HS-27A (cell line): Measurements from ENCODE around the gene LSM10.

Source experiments
- DNase-seq: peaks from one replicate; pipeline ENCODE4 v3.0.0-alpha.2; 2012; ENCODE audit warnings: low read depth, missing footprints

The LSM10 gene

DNA sequence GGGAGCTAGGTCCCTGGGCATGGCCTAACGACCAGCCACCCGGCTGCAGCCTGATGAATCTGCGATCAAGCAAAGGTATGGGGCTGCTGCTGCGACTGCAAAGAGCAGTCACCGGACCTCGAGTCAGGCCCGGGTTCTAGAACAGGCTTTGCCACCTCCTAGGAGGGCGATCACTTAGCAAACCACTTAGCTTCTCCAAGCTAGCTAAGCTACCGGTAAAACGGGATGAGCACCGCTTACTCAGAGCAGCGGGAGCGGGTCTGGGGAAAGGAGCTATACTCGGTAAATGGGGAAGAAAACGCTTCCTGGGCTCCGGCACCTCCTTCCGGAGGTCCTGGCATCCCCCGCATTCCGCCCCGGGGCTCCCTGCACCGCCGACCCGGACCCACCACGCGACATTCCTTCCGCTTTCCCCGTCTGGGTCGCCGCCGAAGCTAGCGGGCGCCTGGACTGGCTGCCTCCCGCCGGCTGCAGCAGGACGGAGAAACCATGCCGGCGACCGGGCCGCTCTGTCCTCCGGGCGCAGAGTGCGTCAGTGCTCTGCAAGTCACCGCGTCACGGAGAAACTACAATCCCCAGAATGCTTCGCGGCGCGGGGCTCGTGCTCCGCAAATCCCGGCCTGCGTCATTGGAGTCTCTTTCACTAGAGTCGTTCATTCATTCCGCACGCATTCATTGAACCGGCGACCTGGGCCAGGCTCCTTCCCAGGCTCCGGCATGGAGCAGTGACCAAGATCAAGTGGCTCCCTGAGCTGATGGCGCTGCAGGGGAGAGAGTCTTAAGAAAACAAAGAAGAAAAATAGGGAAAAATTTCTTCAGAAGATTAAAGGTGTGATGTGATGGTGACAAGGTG is at the start of gene LSM10:
Gene LSM10, minus strand, starts transcription at position 531 of the 853 bp plus-strand sequence. CDS start 3,779 bp downstream, outside the sequence.
- DNase-seq: peak; percentile 82

DNA sequence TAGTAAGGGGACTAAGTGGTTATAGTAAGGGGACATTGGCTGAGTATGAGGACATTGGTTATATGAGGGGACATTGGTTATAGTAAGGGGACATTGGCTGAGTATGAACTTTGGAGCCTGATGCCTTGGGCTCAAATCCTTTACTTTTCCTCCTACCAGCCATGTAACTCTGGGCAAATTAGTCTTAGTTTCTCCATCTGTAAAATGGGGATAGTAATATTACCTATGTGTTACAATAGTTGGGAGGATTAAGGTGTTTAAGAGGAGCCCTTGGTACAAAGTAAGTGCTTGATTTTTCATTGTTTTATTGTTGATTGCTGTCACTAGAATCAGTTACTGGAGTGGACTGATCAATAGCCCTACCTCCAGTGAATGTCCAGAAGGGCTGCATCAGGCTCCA is 49.7 kb upstream of the LSM10 start:
- no peak for DNase-seq

DNA sequence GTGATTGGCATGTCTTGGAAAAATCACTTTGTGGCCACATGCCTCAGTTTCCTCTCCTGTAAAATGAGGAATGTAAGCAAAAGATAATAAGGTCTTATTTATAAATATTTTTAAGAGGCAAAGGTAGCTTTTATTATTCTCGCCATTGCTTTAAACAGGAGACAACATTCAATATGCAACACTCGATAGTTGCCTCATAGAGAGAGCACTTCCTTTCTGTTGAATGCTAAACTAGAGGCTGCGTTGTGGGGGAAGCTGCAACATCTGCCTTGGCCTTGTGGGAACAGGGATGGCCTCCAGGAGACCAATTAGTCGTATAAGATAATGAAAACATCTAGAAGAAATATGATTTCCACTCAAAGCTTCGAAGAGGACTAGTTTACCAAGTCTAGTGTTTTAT is 49.0 kb upstream of the LSM10 start:
- no peak for DNase-seq

DNA sequence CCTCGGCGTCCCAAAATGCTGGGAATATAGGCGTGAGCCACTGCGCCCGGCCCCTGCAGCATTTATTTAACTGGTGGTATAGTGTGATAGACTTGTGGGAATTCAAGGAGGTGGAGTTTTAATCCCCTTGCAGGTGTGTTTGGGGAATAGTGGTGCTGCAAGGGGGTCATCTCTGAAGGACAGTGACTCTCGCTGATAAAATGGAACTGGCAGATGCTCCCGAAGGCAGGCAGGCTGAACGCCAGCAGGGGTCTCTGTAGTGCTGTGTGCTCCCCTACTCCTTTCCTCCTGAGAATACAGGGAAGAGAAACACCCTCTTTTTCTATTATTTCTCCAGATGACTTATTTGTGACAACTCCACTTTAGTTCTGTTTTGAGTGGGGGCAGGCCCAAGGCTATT is 48.6 kb upstream of the LSM10 start:
- no peak for DNase-seq

DNA sequence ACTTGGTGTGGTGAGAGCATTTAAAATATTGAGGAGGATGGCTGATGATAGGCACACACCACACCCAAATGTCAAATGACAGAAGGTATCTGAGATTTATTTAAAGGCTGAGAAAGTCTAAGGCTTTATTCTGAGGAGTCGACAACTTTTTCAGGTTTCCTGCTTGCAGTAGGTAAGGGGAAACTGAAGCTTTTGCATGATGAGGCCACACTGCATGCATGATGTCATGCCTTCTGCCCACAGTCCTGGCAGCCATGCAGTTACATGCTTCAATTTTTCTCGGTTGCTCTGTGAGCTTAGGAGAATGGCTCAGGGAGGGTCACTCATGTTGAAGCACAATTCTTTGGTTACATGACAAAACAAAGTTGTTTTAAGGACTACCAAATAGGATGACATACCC is 45.6 kb upstream of the LSM10 start:
- no peak for DNase-seq

DNA sequence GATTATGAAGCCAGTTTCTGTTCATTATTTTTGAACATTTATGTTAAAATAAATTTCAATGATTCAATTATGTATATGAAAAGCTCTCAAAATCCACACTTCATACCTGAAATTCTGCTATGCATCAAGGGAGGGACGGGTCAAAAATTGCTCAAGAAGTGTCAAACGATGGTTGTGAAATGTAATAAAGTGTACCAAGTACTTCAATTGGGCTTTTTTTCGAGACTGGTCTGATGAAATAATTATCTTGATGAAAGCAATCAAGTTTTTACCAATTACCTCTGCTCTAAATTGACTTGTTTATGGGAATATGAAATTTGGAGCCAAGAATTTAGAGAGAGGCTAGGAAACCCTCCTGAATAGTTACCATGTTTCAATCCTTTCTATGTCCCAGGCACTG is 44.6 kb upstream of the LSM10 start:
- DNase-seq: no peak

DNA sequence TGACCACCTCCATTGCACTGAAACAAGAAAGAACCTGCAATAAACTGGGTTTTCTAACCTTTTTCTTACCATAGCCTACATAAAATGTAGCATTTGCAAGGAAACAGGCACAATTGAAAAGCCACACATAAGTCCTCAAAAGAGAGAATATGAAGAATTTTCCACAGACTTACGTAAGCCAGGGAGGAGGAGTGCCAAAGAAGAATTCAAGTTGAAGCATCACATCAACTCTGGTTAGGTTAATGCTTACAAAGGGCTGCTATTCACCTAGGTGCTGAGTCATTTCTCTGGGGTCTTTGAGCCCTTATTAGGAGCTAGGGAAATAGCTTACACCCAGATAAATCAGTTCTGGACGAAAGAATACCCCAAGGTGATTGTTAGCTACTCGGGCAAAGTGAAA is 42.9 kb upstream of the LSM10 start:
- no peak for DNase-seq

DNA sequence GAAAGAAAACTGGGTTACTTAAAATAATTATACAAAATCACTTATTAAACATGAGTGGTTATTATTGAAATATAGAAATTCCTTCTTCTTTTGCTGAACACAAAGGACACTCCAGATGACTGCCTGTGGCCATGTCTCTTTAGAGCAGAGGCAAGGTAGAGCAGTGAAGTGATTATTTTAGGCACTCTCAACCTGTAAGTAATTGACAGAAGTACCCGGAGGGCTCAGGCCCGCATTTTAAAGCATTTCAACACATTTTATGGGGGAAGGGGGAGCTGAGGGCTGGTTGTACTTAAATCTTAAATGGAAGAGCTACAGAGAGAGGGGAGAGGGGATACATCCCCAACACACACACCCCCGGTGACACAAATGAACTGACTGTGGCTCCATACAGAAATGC is 42.3 kb upstream of the LSM10 start:
- no peak for DNase-seq

DNA sequence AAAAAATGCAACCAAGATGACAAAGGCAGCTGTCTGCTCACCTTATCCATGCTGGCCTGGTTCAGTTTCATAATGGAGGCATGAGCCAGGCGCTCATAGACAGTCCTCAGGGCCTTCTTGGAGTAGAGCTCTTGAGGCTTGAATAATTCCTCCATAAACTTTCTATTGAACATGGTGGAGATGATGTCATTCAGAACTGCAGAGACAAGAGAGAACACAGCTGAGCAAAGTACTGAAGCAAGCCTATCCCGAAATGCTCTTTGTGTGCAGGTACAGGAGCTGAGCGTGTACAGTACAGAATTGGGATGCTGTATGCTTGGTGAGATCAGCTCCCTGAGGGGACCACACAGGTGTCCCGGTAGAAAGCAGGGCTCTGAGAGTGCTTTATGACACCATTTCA is 41.0 kb upstream of the LSM10 start:
- no peak for DNase-seq

DNA sequence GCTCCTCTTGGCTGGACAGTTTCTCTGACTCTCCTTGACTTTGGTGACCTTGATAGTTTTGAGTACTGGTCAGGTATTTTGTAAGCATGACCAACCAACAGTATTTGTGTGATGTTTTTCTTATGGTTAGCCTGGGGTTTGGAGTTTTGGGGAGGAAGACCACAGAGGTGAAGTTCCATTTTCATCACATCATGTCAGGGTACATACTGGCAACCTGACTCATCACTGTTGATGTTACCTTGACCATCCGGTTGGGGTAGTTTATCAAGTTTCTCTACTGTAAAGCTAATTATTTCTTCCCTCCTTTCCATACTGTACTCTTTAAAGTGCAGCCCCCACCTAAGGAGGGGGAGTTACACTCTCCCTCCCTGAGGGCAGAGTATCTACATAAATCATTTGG is 39.1 kb upstream of the LSM10 start:
- DNase-seq: no peak

DNA sequence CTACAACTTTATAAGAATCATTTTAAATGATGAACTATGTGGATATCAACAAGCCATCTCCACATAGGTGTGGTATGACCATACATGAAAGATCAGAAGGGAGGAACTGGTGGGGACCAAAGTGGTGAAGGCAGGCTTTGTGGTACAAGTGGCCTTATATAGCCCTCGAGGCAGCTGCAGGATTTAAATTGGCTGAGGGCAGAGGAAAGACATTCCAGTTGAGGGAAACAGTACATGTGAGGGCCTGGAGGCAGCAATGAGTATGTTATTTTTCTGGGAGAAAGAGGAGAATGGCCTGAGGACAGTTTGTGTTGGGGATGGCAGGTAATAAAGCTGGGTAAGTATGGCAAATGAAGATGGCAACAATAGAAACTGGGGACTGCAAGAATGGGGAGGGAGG is 35.4 kb upstream of the LSM10 start:
- DNase-seq: no peak

DNA sequence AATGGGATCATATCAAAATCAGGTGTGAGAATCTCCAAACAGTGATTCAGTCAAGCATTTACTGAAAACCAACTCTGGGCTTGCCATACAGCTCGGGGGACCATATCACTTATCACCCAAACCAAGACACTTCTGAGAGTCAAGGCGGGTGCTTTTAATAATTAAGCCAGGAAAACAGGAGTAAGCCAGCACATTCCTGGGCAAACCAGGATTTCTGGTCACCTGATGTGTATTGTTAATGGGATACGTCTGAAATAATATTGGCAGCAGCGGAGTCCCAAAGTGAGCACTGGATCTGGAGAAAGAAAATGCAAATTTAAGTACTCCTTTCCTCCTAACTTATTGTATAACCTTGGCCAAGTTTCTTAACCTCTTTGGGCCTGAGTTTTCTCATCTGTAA is 34.9 kb upstream of the LSM10 start:
- DNase-seq: no peak

DNA sequence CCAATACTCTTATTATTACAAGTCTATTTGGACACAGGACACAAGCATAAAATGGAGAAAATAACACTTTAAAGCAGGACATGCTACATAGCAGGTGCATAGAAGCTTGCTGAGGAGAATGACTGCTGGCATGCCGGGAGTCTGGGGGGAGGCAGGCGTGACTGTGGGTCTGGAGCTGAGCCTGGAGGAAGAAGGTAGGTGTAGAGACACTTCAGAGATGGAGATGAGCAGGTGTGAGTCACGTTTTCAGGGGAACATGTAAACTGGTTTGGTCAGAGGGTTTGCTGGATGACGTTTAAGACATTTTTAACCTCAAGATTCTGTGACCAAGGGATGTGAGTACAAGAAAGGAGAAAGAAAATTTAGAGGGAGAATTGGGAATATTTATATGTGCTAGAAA is 28.1 kb upstream of the LSM10 start:
- DNase-seq: no peak

DNA sequence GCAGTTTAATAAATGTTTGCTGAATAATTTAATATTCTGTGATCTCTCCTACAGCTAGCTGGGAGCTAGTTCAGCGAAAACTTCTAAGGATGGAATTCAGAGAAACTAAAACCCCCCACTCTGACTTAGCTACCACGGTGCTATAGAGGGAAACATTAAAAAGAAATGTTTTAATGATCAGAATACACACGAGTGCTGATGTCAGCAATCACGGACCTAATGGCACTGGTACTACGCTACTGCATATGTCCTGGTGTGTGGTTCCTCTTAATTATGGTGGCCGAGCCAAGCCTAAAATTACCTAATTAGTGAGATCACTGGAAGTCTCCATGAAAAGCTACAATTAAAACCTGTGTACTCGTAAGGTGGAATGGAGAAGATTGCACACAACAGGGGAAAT is 23.9 kb upstream of the LSM10 start:
- DNase-seq: no peak

DNA sequence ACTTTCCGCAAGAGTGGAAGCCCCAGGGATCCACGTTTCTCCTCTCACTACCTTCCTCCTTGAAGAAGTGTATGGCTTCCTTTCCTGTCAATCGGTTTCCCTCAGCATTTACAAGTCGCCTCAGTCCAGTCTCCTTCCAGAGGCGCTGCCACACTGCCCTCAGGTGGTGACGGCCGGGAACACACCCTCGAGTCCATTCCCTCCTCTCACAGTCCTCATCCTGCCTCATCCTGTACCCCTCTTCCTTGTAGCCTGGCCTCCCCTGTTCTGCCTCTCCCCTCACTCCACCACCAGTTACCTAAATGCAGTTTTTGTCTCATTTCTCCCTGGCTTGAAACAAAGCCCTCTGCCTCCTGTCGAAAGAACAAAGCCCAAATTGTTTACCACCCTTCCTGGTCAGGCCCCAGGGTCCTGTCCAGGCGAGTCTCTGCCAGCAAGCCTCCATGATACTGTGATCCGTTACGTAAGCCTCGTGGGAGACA is 23.2 kb upstream of the LSM10 start:
- DNase-seq: peak; percentile 69

DNA sequence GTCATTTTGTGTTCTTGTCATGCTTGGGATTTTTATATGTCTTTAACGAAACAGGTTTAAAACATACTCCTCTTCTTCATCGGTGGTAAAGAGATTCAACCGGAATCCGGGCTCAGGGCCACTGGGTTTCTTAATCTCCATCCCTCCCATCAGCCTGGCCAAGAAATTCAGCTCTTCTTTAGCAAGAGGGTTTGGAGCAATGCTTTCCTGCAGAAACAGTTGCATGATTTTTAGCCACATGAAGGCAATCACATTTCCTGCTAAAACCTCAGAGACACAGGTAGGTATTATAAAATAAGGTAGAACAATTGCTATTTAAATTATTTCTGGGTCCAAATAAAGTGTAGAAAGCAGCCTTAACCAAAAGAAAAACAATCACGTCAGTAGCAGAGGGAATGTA is 22.7 kb upstream of the LSM10 start:
- no peak for DNase-seq

DNA sequence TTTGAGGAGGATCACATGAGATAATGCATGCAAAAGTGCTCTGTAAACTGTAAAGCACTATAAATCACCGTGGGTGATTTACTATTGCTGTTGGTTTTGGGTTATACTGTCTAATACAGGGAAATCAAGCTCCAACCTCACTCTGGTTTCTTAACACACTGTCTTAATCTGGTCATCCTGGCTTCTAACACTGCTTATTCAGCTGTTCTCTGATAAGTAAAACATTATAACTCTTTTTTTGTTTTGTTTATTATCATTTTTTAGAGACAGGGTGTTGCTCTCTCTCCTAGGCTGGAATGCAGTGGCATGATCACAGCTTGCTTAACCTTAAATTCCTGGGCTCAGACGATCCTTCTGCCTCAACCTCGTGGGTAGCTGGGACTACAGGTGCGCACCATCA is 21.9 kb upstream of the LSM10 start:
- DNase-seq: no peak

DNA sequence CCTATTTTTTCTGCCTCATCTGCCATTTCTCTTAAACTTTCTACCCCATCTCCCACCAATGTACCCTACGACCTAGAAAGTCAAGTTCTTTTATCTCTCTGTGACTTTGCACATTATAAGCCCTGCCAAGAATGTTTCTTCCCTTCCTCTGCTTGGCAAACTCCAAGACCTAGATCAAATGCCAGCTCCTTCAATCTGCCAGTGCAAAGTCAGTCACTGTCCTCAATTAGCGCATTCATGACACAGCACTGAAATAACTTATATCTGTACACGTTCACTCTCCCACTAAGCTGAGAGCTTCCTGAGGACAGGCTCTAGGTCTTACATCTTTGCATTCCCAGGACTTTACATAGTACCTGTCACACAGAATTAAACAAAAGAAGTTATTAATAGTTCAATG is 21.4 kb upstream of the LSM10 start:
- DNase-seq: no peak

DNA sequence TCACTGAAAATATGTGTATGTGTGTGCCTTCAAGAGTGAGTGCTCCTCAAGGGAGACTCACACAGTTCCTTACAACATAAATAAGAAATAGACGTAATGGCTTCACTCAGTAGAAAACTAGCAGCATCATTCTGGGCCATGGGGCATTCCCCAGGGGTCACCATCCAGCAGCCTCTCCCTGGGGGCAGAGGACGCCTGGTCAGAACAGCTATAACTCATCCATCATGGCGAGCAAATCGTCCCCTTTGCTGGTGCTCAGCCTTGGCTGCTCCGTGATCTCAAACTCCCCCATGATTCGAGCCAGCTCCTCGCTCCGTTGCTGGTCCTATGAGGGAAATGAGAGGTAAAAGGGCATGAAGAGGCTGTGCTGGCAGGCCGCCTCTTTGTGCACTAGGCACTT is 20.2 kb upstream of the LSM10 start:
- DNase-seq: no peak

DNA sequence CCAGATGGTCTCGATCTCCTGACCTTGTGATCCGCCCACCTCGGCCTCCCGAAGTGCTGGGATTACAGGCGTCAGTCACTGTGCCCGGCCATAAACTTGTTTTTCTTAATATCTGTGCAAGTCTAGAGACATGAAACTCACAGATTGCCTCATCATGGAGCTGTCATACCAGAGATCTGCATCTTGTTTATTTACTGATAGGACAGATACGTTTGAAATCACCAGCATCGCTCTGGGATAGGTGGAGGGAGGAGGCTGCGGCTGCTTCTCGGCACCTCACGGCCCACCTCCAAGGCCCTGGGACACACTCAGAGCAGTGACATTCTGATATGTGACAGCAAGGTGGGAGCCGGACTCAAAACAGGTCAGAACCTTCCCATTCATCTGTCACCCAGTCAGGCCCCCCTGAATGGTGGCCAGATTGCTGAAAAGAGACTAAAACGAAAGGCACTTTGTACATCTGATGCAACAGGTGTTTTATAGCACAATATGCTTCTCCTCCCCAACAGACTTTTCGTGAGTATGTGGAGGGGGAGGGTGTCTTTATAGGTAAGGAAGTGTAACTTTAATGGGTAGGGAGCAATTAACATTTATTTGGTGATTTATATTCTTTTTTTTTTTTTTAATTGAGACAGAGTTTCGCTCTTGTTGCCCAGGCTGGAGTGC is 18.1 kb upstream of the LSM10 start:
- no peak for DNase-seq

DNA sequence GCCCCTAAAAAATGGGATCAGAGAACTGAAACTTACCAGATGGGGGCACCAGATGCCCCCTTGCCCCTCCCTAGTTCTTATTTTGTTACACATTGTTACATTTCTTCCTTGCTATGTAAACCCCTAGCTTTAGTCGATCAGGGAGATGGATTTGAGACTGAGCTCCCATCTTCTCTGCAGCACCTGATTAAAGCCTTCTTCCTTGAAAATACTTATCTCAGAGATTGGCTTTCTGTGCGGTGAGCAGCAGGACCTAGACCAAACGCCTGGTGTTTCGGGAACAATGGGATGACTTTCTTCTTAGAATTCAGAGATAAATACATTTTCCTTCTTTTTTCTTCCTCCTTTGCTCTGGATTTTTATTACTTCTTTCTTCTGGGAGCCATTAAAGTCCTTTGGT is 16.7 kb upstream of the LSM10 start:
- no peak for DNase-seq

DNA sequence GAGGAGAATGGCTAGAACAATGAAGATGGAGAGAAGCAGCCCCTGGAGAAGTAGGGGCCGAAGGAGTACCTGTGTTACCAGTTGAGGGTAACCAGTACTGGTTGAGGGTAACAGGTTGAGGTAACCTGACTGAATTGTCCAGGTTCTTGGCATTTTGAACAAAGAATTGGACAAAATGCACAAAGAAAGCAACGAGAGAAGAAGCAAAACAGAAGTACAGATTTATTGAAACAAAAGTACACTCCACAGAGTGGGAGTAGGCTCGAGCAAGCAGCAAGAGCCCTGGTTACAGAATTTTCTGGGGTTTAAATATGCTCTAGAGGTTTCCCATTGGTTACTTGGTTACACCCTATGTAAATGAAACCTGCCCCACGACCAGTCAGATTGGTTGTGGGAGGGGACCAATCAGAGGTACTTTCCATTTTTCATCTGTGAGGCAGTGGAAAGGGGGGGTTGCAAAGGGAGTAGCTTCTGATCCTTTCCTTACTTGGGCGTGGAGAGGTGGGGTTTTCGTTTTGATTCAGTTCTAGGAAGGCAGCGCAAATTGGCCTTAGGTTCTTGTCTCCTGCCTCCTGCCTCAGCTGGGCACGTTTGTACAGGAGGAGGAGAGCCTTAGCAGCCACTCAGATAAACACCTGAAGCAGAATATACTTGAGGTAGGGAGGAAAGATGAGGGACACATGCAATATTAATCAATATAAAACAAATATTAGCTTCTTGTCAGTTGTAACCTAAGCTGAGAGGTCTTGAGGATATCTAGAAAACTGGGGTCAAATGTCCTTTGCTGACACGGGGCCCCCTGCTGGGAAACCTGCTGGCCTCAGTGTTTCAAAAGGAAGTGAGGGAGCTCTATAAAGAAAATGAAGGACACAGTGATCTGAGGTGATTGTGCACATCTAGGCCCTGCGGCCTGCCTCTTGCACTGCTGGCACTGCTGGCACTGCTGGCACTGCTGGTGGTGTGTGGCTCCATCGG is 14.3 kb upstream of the LSM10 start:
- DNase-seq: no peak
